Liver (tissue), 9 donors: Measurements from ENCODE around the gene RPUSD4. TPM values are rescaled to one million over a fixed set of nuclear protein-coding genes. Genes with fewer than 3 reads are reported as not detected.

ENCODE experiments used
- DNase-seq: peaks from one replicate; pipeline ENCODE4 v3.0.0-alpha.2; 2017; ENCODE audit warnings: low spot score
- H3K27ac ChIP-seq, 2 donors: one replicate each; pipeline ENCODE4 v1.7.0; 2013; ENCODE audit warnings: inconsistent platforms in 2 of 2, low read length in 2 of 2, control low read depth in 1 of 2, low read depth in 1 of 2, mild to moderate bottlenecking in 1 of 2
- H3K27me3 ChIP-seq, 4 donors: one replicate each; pipeline versions ENCODE4 v1.6.1 to v1.7.0; 2013; ENCODE audit warnings: low read length in 3 of 4, inconsistent platforms in 1 of 4, mild to moderate bottlenecking in 1 of 4, moderate library complexity in 1 of 4; ENCODE audit not compliant: control insufficient read depth in 4 of 4, insufficient read depth in 4 of 4
- H3K36me3 ChIP-seq, 4 donors: one replicate each; pipeline versions ENCODE4 v1.6.1 to v1.7.0; 2013; ENCODE audit warnings: low read length in 3 of 4, mild to moderate bottlenecking in 3 of 4, low read depth in 1 of 4, moderate library complexity in 1 of 4; ENCODE audit not compliant: control insufficient read depth in 4 of 4, insufficient read depth in 3 of 4
- H3K4me1 ChIP-seq, 4 donors: one replicate each; pipeline versions ENCODE4 v1.6.1 to v1.7.0; 2013; ENCODE audit warnings: low read length in 3 of 4, mild to moderate bottlenecking in 3 of 4, moderate library complexity in 1 of 4; ENCODE audit not compliant: control insufficient read depth in 4 of 4, insufficient read depth in 4 of 4
- H3K4me3 ChIP-seq, 3 donors: one replicate each; pipeline versions ENCODE4 v1.6.1 to v1.7.0; 2013; ENCODE audit warnings: low read length in 3 of 3, control low read depth in 1 of 3, low read depth in 1 of 3, mild to moderate bottlenecking in 1 of 3
- H3K9ac ChIP-seq, 2 donors: one replicate each; pipeline ENCODE4 v1.7.0; 2013; ENCODE audit warnings: low read length in 2 of 2, mild to moderate bottlenecking in 2 of 2, moderate library complexity in 2 of 2, control low read depth in 1 of 2, low read depth in 1 of 2
- H3K9me3 ChIP-seq, 4 donors: one replicate each; pipeline versions ENCODE4 v1.6.1 to v1.7.0; 2013; ENCODE audit warnings: low read length in 3 of 4; ENCODE audit not compliant: control insufficient read depth in 4 of 4
- ATF3 ChIP-seq: IDR thresholded peaks from 2 replicates; pipeline ENCODE4 v1.6.1; 2016; ENCODE audit warnings: antibody characterized with exemption
- EGR1 ChIP-seq, 2 donors: IDR thresholded peaks; 2 replicates each; pipeline ENCODE4 v1.6.1; 2016 to 2018; ENCODE audit warnings: antibody characterized with exemption in 2 of 2, low read depth in 2 of 2
- FOXA1 ChIP-seq: IDR thresholded peaks from 2 replicates; pipeline ENCODE4 v1.6.1; 2016; ENCODE audit warnings: antibody characterized with exemption
- FOXA2 ChIP-seq: IDR thresholded peaks from 2 replicates; pipeline ENCODE4 v1.6.1; 2016; ENCODE audit warnings: antibody characterized with exemption
- GABPA ChIP-seq, 2 donors: IDR thresholded peaks in 1 of 2; conservative IDR thresholded peaks in 1 of 2; 2 replicates each; pipeline ENCODE4 v1.6.1; 2016; ENCODE audit warnings: antibody characterized with exemption in 2 of 2, mild to moderate bottlenecking in 1 of 2, moderate library complexity in 1 of 2
- HNF4A ChIP-seq, 2 donors: conservative IDR thresholded peaks; 2 replicates each; pipeline ENCODE4 v1.6.1; 2016; ENCODE audit warnings: antibody characterized with exemption in 2 of 2, mild to moderate bottlenecking in 2 of 2
- JUND ChIP-seq, 2 donors: IDR thresholded peaks; 2 replicates each; pipeline ENCODE4 v1.6.1; 2016; ENCODE audit warnings: antibody characterized with exemption in 2 of 2
- NR2F2 ChIP-seq: IDR thresholded peaks from 2 replicates; pipeline ENCODE4 v1.6.1; 2016; ENCODE audit warnings: antibody characterized with exemption
- RAD21 ChIP-seq, 2 donors: IDR thresholded peaks; 2 replicates each; pipeline ENCODE4 v1.6.1; 2016; ENCODE audit warnings: antibody characterized with exemption in 2 of 2, mild to moderate bottlenecking in 2 of 2
- REST ChIP-seq: IDR thresholded peaks from 2 replicates; pipeline ENCODE4 v1.6.1; 2016; ENCODE audit warnings: antibody characterized with exemption, mild to moderate bottlenecking
- RXRA ChIP-seq, 2 donors: IDR thresholded peaks; 2 replicates each; pipeline ENCODE4 v1.6.1; 2017 to 2018; ENCODE audit warnings: antibody characterized with exemption in 2 of 2, mild to moderate bottlenecking in 1 of 2
- SP1 ChIP-seq: IDR thresholded peaks from 2 replicates; pipeline ENCODE4 v1.6.1; 2018; ENCODE audit warnings: antibody characterized with exemption, mild to moderate bottlenecking
- TAF1 ChIP-seq: conservative IDR thresholded peaks from 2 replicates; pipeline ENCODE4 v1.6.1; 2016; ENCODE audit warnings: antibody characterized with exemption, mild to moderate bottlenecking
- YY1 ChIP-seq: IDR thresholded peaks from 2 replicates; pipeline ENCODE4 v1.6.1; 2016; ENCODE audit warnings: antibody characterized with exemption, mild to moderate bottlenecking
- ZBTB33 ChIP-seq: IDR thresholded peaks from 2 replicates; pipeline ENCODE4 v1.6.1; 2016; ENCODE audit warnings: antibody characterized with exemption
- WGBS: extraction: QIAGEN DNeasy Blood & Tissue Kit; methylation state at CpG from one replicate; pipeline ENCODE4 v1.1.7; 2013; 5-methylcytosine and 5-hydroxymethylcytosine counted together
- polyA plus RNA-seq, 2 donors: library from polyadenylated mRNA; stranded (reverse) in 1 of 2; unstranded in 1 of 2; fragments of 200-250 nt in 1 of 2; fragments of >200 nt in 1 of 2; fragmentation: Nextera tagmentation in 1 of 2; extraction: Ambion mirVana in 1 of 2; gene quantifications; one replicate each; pipeline versions ENCODE4 v1.2.1 to v1.2.3, GENCODE V29; 2013 to 2015
- total RNA-seq, 2 donors: library from RNA; depleted of rRNA; stranded (reverse); fragments of >200 nt; gene quantifications; one replicate each; pipeline ENCODE4 v1.2.3, GENCODE V29; 2014
- TF ChIP-seq, protein P1 (sequence below): IDR thresholded peaks from 2 replicates; pipeline ENCODE4 v1.6.1; 2016; ENCODE audit warnings: antibody characterized with exemption
- TF ChIP-seq, protein P2 (sequence below): fragments of 150-350 bp; IDR thresholded peaks from 2 replicates; pipeline ENCODE4 v1.5.1; 2017; ENCODE audit warnings: improper control_type of control experiment, low read depth, low read length; ENCODE audit not compliant: missing input control
- donor health status: healthy.
- donor health status: healthy.
- donor health status: healthy.
- donor health status: healthy.
- donor health status: healthy.

Gene RPUSD4
- total and polyA plus RNA-seq, 4 donors: 9.4 to 23.7 (median 17.2) TPM

DNA sequence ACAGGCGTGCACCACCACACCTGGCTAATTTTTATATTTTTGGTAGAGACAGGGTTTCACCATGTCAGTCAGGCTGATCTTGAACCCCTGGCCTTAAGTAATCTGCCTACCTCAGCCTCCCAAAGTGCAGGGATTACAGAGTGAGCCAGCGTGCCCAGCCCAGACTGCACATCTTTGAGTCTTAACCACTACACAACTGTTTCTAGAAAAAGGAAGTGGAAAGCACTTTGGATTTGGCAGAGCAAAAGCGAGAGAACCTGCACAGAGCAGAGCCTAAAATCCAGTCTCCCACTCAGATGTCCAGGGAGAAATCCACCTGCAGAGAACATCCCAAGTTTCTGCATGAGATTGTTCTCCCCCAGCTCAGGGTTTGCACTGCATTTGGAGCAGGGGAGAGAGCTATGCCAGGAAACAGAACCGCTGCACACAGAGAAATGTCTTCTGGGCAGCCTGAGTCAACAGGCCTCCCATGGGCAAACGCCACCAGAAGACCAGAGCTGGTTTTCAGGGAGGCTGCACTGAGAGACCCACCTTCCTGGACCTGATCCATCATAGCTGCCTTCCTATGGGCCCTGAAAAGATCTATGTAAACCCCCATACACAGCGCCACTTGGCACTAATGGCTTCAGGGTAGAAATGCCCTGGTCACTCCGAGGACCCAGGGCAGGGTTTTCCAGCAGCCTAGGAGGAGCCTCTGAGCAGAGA lies 54.0 kb downstream of the RPUSD4 start:
- H3K36me3 ChIP-seq: no peaks in the 10 kb centered on the region
- 92% methylated on average over 7 of the region's 7 CpGs for WGBS
- H3K9ac ChIP-seq: no peak overlapping the region
- no peak for TF ChIP-seq JUND (IDR thresholded peaks at IDR 0.05)
- no peak for TF ChIP-seq SP1
- TF ChIP-seq RAD21 (IDR thresholded peaks at IDR 0.05): no peak
- no peak for TF ChIP-seq GABPA (IDR thresholded peaks at IDR 0.05 in 1 of 2, conservative IDR thresholded peaks at IDR 0.05 in 1 of 2)
- TF ChIP-seq FOXA1: no peak
- no peak for TF ChIP-seq ZBTB33
- no peak for DNase-seq
- no peaks in the 10 kb centered on the region for H3K9me3 ChIP-seq
- H3K27ac ChIP-seq: no peak overlapping the region
- H3K27me3 ChIP-seq: no peaks in the 10 kb centered on the region
- no peak overlapping the region for H3K4me3 ChIP-seq
- H3K4me1 ChIP-seq: no peaks in the 10 kb centered on the region

- H3K4me1 ChIP-seq: no peaks in the 10 kb centered on the region
- H3K36me3 ChIP-seq: no peaks in the 10 kb centered on the region
- H3K27me3 ChIP-seq: no peaks in the 10 kb centered on the region
- no peak overlapping the region for H3K4me3 ChIP-seq
- H3K9me3 ChIP-seq: no peaks in the 10 kb centered on the region
- H3K9ac ChIP-seq: no peak overlapping the region
- no peak for DNase-seq
- no peak for TF ChIP-seq RXRA (IDR thresholded peaks at IDR 0.05)
- H3K27ac ChIP-seq: no peak overlapping the region
- WGBS: 85% methylated on average over 8 of the region's 8 CpGs
These were observed 54.6 kb downstream of the RPUSD4 start for GRCh38 chr11:126156814-126157213.

- Histone ChIP-seq H3K27me3 (no peaks in the 10 kb centered on the region), H3K4me3 (no peak overlapping the region), H3K4me1 (no peaks in the 10 kb centered on the region), H3K9me3 (no peaks in the 10 kb centered on the region), H3K9ac (no peak overlapping the region), H3K27ac (no peak overlapping the region), H3K36me3 (no peaks in the 10 kb centered on the region)
- no peak for DNase-seq
- 93% methylated on average over 28 of the region's 28 CpGs for WGBS
- no peak for TF ChIP-seq ATF3
- TF ChIP-seq EGR1 (IDR thresholded peaks at IDR 0.05; ENCODE audit: low read depth in 2 of 2): no peak
- TF ChIP-seq, protein P1, sequence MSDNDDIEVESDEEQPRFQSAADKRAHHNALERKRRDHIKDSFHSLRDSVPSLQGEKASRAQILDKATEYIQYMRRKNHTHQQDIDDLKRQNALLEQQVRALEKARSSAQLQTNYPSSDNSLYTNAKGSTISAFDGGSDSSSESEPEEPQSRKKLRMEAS: no peak
- no peak for TF ChIP-seq FOXA1
- TF ChIP-seq, protein P2, sequence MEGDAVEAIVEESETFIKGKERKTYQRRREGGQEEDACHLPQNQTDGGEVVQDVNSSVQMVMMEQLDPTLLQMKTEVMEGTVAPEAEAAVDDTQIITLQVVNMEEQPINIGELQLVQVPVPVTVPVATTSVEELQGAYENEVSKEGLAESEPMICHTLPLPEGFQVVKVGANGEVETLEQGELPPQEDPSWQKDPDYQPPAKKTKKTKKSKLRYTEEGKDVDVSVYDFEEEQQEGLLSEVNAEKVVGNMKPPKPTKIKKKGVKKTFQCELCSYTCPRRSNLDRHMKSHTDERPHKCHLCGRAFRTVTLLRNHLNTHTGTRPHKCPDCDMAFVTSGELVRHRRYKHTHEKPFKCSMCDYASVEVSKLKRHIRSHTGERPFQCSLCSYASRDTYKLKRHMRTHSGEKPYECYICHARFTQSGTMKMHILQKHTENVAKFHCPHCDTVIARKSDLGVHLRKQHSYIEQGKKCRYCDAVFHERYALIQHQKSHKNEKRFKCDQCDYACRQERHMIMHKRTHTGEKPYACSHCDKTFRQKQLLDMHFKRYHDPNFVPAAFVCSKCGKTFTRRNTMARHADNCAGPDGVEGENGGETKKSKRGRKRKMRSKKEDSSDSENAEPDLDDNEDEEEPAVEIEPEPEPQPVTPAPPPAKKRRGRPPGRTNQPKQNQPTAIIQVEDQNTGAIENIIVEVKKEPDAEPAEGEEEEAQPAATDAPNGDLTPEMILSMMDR: no peak
- no peak for TF ChIP-seq SP1
- TF ChIP-seq FOXA2: no peak
- no peak for TF ChIP-seq NR2F2
- TF ChIP-seq HNF4A (conservative IDR thresholded peaks at IDR 0.05): no peak
- no peak for TF ChIP-seq REST
- no peak for TF ChIP-seq GABPA (IDR thresholded peaks at IDR 0.05 in 1 of 2, conservative IDR thresholded peaks at IDR 0.05 in 1 of 2)
- TF ChIP-seq YY1: no peak
- TF ChIP-seq TAF1: no peak
These were observed 55.9 kb downstream of the RPUSD4 start for GRCh38 chr11:126155402-126156187.
